Fibroblast of pulmonary artery (primary cell): Measurements from ENCODE around the gene GALNT11.
A peak's percentile ranks its signal among the peaks of the same experiment; 100 is the strongest.
"Not testable (repeated sequence)": the region's sequence is repeated elsewhere in the genome, so short reads cannot be mapped to it uniquely, and the experiment has no call there.

Experiments used
- DNase-seq: peaks from one replicate; pipeline ENCODE4 v3.0.0-alpha.2; 2010; ENCODE audit warnings: low read depth
- H3K4me3 ChIP-seq: replicated peaks from 2 replicates; pipeline ENCODE4 v1.5.1; 2011; ENCODE audit warnings: low read depth, mild to moderate bottlenecking, control low read depth, low read length, moderate library complexity
- CTCF ChIP-seq: IDR thresholded peaks from 2 replicates; pipeline ENCODE4 v1.5.1; 2011; ENCODE audit warnings: mild to moderate bottlenecking, control low read depth, low read length, inconsistent platforms; ENCODE audit errors: missing control alignments

The GALNT11 gene

GRCh38 chr7:152030059-152030458 lies 4.6 kb downstream of the GALNT11 start:
- DNase-seq: peak; percentile 50
- not testable (repeated sequence) for H3K4me3 ChIP-seq
- peak; percentile 37 for TF ChIP-seq CTCF

- H3K4me3 ChIP-seq, DNase-seq: not testable (repeated sequence)
Measured at GRCh38 chr7:152030639-152031038, 5.2 kb downstream of the GALNT11 start.

- no peak for DNase-seq
- H3K4me3 ChIP-seq: no peak overlapping the region
- TF ChIP-seq CTCF: no peak
Measured at GRCh38 chr7:152035817-152036216, 10.3 kb downstream of the GALNT11 start.

- DNase-seq, H3K4me3 ChIP-seq: not testable (repeated sequence)
Measured at GRCh38 chr7:152038410-152038809, 12.9 kb downstream of the GALNT11 start.

GRCh38 chr7:152043086-152043485 lies 17.6 kb downstream of the GALNT11 start:
- not testable (repeated sequence) for DNase-seq, H3K4me3 ChIP-seq

GRCh38 chr7:152044909-152045308 lies 19.4 kb downstream of the GALNT11 start:
- H3K4me3 ChIP-seq, DNase-seq: not testable (repeated sequence)

- no peak overlapping the region for H3K4me3 ChIP-seq
- DNase-seq: no peak
- TF ChIP-seq CTCF: no peak
Measured at GRCh38 chr7:152046531-152046930, 21.1 kb downstream of the GALNT11 start.

GRCh38 chr7:152048051-152048450 lies 22.6 kb downstream of the GALNT11 start:
- no peak for DNase-seq
- no peak for TF ChIP-seq CTCF
- H3K4me3 ChIP-seq: no peak overlapping the region

GRCh38 chr7:152050547-152050971 lies 25.1 kb downstream of the GALNT11 start:
- peak; percentile 50 for DNase-seq
- TF ChIP-seq CTCF: no peak
- no peak overlapping the region for H3K4me3 ChIP-seq
